DOHH2 (cell line): ENCODE data around the gene VPREB3.

Source experiments
- H3F3A ChIP-seq: fragments of 200-600 bp; sonication (generic), shearing (Covaris generic); 2 replicates; pipeline ENCODE4 v1.6.0; 2016; ENCODE audit warnings: antibody characterized with exemption, mild to moderate bottlenecking; ENCODE audit not compliant: control insufficient read depth, insufficient read depth
- H3K27ac ChIP-seq: fragments of 200-600 bp; sonication (generic); 2 replicates; pipeline ENCODE4 v1.5.1; 2014; ENCODE audit warnings: low read depth, mild to moderate bottlenecking, low read length, moderate library complexity
- H3K27me3 ChIP-seq: fragments of 200-600 bp; sonication (generic); 2 replicates; pipeline ENCODE4 v1.6.1; 2014; ENCODE audit warnings: mild to moderate bottlenecking, low read length, mixed read lengths; ENCODE audit not compliant: control insufficient read depth
- H3K36me3 ChIP-seq: fragments of 200-600 bp; sonication (generic); 2 replicates; pipeline ENCODE4 v1.6.1; 2014; ENCODE audit warnings: mild to moderate bottlenecking, low read length, moderate library complexity, mixed read lengths; ENCODE audit not compliant: control insufficient read depth
- H3K4me1 ChIP-seq: fragments of 200-600 bp; sonication (generic); 2 replicates; pipeline ENCODE4 v1.6.1; 2014; ENCODE audit warnings: mild to moderate bottlenecking, low read length, mixed read lengths; ENCODE audit not compliant: control insufficient read depth
- H3K4me2 ChIP-seq: fragments of 200-600 bp; sonication (generic); 2 replicates; pipeline ENCODE4 v1.6.0; 2014; ENCODE audit warnings: mild to moderate bottlenecking, low read length, moderate library complexity
- H3K4me3 ChIP-seq: fragments of 200-600 bp; sonication (generic); 2 replicates; pipeline ENCODE4 v1.5.1; 2014; ENCODE audit warnings: mild to moderate bottlenecking, low read length, mixed read lengths
- H3K79me2 ChIP-seq: fragments of 200-600 bp; sonication (generic); 2 replicates; pipeline ENCODE4 v1.6.1; 2014; ENCODE audit warnings: mild to moderate bottlenecking, low read length, mixed read lengths; ENCODE audit not compliant: control insufficient read depth
- H3K9me2 ChIP-seq: fragments of 200-600 bp; sonication (generic); replicated peaks from 2 replicates; pipeline ENCODE4 v1.6.1; 2014; ENCODE audit warnings: mild to moderate bottlenecking, low read length, mixed read lengths; ENCODE audit not compliant: control insufficient read depth
- H3K9me3 ChIP-seq: fragments of 200-600 bp; sonication (generic); 2 replicates; pipeline ENCODE4 v1.6.1; 2014; ENCODE audit warnings: antibody characterized with exemption, low read length, mixed read lengths; ENCODE audit not compliant: control insufficient read depth, insufficient read depth
- H4K20me1 ChIP-seq: fragments of 200-600 bp; sonication (generic); 2 replicates; pipeline ENCODE4 v1.6.0; 2014; ENCODE audit warnings: low read depth, mild to moderate bottlenecking, antibody characterized with exemption, low read length, moderate library complexity; ENCODE audit not compliant: control insufficient read depth, insufficient read depth
- EZH2phosphoT487 ChIP-seq: fragments of 200-600 bp; sonication (generic); IDR thresholded peaks from 2 replicates; pipeline ENCODE4 v1.6.1; 2017; ENCODE audit warnings: borderline replicate concordance, mild to moderate bottlenecking, antibody characterized with exemption, low read length, moderate library complexity, mixed read lengths
- TF ChIP-seq, protein P1 (sequence below): fragments of 200-600 bp; sonication (generic); IDR thresholded peaks from one replicate; pipeline ENCODE4 v1.5.1; 2014; ENCODE audit warnings: antibody characterized with exemption, mild to moderate bottlenecking, low read depth, low read length; ENCODE audit not compliant: poor library complexity, severe bottlenecking

VPREB3 gene

DNA sequence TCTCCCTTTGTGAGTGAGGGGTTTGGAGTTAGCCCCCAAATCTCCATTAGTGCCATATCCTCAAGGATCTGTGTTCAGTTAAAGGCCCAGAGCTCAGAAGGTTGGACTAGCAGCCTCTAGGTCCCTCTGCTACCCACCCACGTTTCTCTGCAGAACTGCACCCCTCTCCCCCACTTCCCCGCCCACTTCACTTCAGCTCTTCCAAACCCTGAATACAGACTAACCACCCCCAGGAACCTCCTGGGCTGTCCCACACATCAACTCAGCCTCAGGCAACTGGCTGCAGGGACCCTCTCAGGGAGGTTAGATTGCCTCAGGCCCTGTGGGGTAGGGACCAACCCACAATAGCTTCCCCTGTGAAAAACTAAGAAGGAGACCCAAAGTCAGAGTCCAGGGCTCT lies 840 bp downstream of the VPREB3 start:
- no peaks in the 10 kb centered on the region for H3K27me3 ChIP-seq
- H3K4me3 ChIP-seq, result peak overlapping the region; percentile 97
- TF ChIP-seq EZH2phosphoT487, result no peak
- TF ChIP-seq, protein P1, sequence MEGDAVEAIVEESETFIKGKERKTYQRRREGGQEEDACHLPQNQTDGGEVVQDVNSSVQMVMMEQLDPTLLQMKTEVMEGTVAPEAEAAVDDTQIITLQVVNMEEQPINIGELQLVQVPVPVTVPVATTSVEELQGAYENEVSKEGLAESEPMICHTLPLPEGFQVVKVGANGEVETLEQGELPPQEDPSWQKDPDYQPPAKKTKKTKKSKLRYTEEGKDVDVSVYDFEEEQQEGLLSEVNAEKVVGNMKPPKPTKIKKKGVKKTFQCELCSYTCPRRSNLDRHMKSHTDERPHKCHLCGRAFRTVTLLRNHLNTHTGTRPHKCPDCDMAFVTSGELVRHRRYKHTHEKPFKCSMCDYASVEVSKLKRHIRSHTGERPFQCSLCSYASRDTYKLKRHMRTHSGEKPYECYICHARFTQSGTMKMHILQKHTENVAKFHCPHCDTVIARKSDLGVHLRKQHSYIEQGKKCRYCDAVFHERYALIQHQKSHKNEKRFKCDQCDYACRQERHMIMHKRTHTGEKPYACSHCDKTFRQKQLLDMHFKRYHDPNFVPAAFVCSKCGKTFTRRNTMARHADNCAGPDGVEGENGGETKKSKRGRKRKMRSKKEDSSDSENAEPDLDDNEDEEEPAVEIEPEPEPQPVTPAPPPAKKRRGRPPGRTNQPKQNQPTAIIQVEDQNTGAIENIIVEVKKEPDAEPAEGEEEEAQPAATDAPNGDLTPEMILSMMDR, result peak; percentile 20
- peaks cover 21% of the 10 kb centered on the region for H3K36me3 ChIP-seq
- peak overlapping the region; percentile 92 for H3K27ac ChIP-seq
- H3K9me3 ChIP-seq, result no peaks in the 10 kb centered on the region
- peaks cover 23% of the 10 kb centered on the region for H3K79me2 ChIP-seq
- no peaks in the 10 kb centered on the region for H4K20me1 ChIP-seq
- H3K4me2 ChIP-seq, result peak overlapping the region; percentile 88
- H3K9me2 ChIP-seq, result no peaks in the 10 kb centered on the region
- H3K4me1 ChIP-seq, result peaks cover 66% of the 10 kb centered on the region
- H3F3A ChIP-seq, result peaks cover 39% of the 10 kb centered on the region

DNA sequence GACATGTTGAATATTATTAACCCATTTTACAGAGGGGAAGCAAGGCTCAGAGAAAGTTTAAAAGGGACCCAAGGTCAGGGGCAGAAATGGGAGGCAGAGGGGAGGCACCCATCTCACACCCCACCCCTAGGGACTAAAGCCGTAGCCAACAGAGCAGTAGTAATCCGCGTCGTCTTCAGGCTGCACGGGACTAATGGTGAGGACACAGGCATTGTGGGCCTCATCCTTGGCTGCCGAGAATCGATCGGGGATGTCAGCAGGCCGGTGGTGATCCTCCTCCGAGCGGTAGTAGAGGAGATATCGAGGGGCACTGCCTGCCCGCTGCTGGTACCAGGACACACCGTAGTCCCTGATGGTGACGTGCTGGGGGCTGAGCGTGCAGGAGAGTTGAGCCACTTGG lies 1.5 kb downstream of the VPREB3 start:
- TF ChIP-seq, protein P1, result no peak
- TF ChIP-seq EZH2phosphoT487, result no peak
- Histone ChIP-seq H3K27me3 (no peaks in the 10 kb centered on the region), H3K4me1 (peaks cover 66% of the 10 kb centered on the region), H3K36me3 (peaks cover 21% of the 10 kb centered on the region), H4K20me1 (no peaks in the 10 kb centered on the region), H3K9me3 (no peaks in the 10 kb centered on the region), H3K4me3 (peak overlapping the region; percentile 97), H3K27ac (peak overlapping the region; percentile 92), H3F3A (peaks cover 35% of the 10 kb centered on the region), H3K4me2 (peak overlapping the region; percentile 88), H3K9me2 (no peaks in the 10 kb centered on the region), H3K79me2 (peaks cover 23% of the 10 kb centered on the region)

DNA sequence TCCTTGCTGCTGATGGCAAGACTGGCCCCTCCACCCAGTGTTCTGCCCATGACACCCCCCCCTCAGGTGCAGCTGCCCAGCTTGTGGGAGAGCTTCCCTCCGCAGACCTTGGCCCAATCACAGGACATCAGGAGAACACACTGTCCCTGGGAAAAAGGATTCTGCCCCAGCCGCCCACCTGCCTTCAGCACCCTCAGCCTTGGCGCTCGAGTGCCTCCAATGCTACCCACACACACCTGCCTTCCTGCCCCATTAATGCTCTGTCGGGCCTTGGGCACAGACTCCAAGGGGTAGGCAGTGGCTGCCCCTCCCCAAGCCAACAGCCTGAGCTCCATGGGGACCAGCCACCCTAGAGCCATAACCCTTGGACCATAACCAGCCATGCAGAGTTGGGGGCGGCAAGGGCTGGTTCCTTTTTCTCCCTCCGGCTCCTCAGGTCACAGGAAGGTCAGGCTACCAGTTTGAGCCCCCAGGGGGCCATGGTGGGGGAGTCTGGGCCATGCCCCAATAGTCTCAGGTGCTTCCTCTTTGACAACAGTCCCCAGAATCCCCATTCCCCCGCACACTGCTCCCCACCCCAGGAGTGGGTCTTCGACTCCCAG lies 2.0 kb downstream of the VPREB3 start:
- no peaks in the 10 kb centered on the region for H3K27me3 ChIP-seq
- peaks cover 21% of the 10 kb centered on the region for H3K36me3 ChIP-seq
- peaks cover 35% of the 10 kb centered on the region for H3F3A ChIP-seq
- H3K4me3 ChIP-seq, result peak overlapping the region; percentile 97
- peak overlapping the region; percentile 88 for H3K4me2 ChIP-seq
- H4K20me1 ChIP-seq, result no peaks in the 10 kb centered on the region
- H3K79me2 ChIP-seq, result peaks cover 23% of the 10 kb centered on the region
- no peaks in the 10 kb centered on the region for H3K9me2 ChIP-seq
- H3K27ac ChIP-seq, result peak overlapping the region; percentile 92
- no peaks in the 10 kb centered on the region for H3K9me3 ChIP-seq
- TF ChIP-seq, protein P1, result peak; percentile 12
- no peak for TF ChIP-seq EZH2phosphoT487
- peaks cover 64% of the 10 kb centered on the region for H3K4me1 ChIP-seq
